HEK293 (cell line): ENCODE data around the gene URAD.

Source experiments
- ZNF140 ChIP-seq: fragments of 450-650 bp; formaldehyde crosslinking; IDR thresholded peaks from 2 replicates; pipeline ENCODE4 v1.5.1; 2016; ENCODE audit warnings: missing biosample characterization, missing genetic modification characterization
- ZNF155 ChIP-seq: fragments of 450-650 bp; formaldehyde crosslinking; IDR thresholded peaks from 2 replicates; pipeline ENCODE4 v1.5.1; 2016; ENCODE audit warnings: missing biosample characterization, missing genetic modification characterization
- ZNF24 ChIP-seq: fragments of 450-650 bp; formaldehyde crosslinking; IDR thresholded peaks from 2 replicates; pipeline ENCODE4 v1.5.1; 2016; ENCODE audit warnings: missing biosample characterization, missing genetic modification characterization
- ZNF350 ChIP-seq: fragments of 450-650 bp; formaldehyde crosslinking; IDR thresholded peaks from 2 replicates; pipeline ENCODE4 v1.5.0; 2017; ENCODE audit warnings: missing biosample characterization, mild to moderate bottlenecking, missing genetic modification characterization
- ZNF362 ChIP-seq: fragments of 450-650 bp; formaldehyde crosslinking; IDR thresholded peaks from 2 replicates; pipeline ENCODE4 v1.5.1; 2016; ENCODE audit warnings: missing biosample characterization, missing genetic modification characterization
- ZNF394 ChIP-seq: fragments of 450-650 bp; formaldehyde crosslinking; IDR thresholded peaks from 2 replicates; pipeline ENCODE4 v1.5.1; 2016; ENCODE audit warnings: missing biosample characterization, missing genetic modification characterization, mild to moderate bottlenecking, moderate library complexity, borderline replicate concordance
- ZNF596 ChIP-seq: fragments of 450-650 bp; IDR thresholded peaks from 2 replicates; pipeline ENCODE4 v1.5.0; 2018; ENCODE audit warnings: missing biosample characterization, mild to moderate bottlenecking, missing genetic modification characterization, moderate library complexity
- ZNF707 ChIP-seq: fragments of 450-650 bp; formaldehyde crosslinking; IDR thresholded peaks from 2 replicates; pipeline ENCODE4 v1.5.1; 2016; ENCODE audit warnings: missing biosample characterization, missing genetic modification characterization
- TF ChIP-seq, protein P1 (sequence below): fragments of 450-650 bp; formaldehyde crosslinking; IDR thresholded peaks from 2 replicates; pipeline ENCODE4 v1.5.1; 2016; ENCODE audit warnings: missing biosample characterization, missing genetic modification characterization
- TF ChIP-seq, protein P2 (sequence below): fragments of 450-650 bp; formaldehyde crosslinking; IDR thresholded peaks from 2 replicates; pipeline ENCODE4 v1.5.1; 2016; ENCODE audit warnings: missing biosample characterization, missing genetic modification characterization
- TF ChIP-seq, protein P3 (sequence below): fragments of 450-650 bp; IDR thresholded peaks from 2 replicates; pipeline ENCODE4 v1.5.1; 2018; ENCODE audit warnings: missing biosample characterization, mild to moderate bottlenecking, missing genetic modification characterization
- TF ChIP-seq, protein P4 (sequence below): fragments of 450-650 bp; formaldehyde crosslinking; IDR thresholded peaks from 2 replicates; pipeline ENCODE4 v1.5.1; 2016; ENCODE audit warnings: missing biosample characterization, missing genetic modification characterization

DNA sequence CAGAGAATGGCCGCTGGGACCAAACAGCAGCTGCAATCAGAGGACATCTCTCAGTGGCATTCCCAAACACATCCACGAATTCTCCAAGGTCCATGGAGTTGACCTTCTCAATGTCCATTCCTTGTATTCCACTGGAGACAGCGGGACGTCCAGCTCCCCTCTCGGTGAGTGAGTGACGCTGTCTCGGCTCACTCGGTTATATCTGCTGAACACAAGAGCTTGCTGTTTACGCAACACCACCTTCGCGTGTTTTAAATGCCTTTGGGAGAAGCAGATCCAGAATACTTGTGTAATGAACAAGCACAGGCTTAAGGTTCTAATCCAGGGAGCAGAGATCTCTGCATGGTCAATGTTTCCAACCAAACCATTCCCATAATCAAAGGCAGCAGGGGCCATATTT, at the start of gene URAD:
- TF ChIP-seq ZNF350 (no peak), ZNF24 (tag by site-specific recombination) (no peak), ZNF140 (tag by site-specific recombination) (no peak), ZNF596 (tag by site-specific recombination) (no peak), ZNF707 (no peak), ZNF362 (tag by site-specific recombination) (no peak), ZNF394 (tag by site-specific recombination) (no peak), ZNF155 (tag by site-specific recombination) (no peak)
- TF ChIP-seq, protein P1, sequence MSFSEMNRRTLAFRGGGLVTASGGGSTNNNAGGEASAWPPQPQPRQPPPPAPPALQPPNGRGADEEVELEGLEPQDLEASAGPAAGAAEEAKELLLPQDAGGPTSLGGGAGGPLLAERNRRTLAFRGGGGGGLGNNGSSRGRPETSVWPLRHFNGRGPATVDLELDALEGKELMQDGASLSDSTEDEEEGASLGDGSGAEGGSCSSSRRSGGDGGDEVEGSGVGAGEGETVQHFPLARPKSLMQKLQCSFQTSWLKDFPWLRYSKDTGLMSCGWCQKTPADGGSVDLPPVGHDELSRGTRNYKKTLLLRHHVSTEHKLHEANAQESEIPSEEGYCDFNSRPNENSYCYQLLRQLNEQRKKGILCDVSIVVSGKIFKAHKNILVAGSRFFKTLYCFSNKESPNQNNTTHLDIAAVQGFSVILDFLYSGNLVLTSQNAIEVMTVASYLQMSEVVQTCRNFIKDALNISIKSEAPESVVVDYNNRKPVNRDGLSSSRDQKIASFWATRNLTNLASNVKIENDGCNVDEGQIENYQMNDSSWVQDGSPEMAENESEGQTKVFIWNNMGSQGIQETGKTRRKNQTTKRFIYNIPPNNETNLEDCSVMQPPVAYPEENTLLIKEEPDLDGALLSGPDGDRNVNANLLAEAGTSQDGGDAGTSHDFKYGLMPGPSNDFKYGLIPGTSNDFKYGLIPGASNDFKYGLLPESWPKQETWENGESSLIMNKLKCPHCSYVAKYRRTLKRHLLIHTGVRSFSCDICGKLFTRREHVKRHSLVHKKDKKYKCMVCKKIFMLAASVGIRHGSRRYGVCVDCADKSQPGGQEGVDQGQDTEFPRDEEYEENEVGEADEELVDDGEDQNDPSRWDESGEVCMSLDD, result no peak
- TF ChIP-seq, protein P2, sequence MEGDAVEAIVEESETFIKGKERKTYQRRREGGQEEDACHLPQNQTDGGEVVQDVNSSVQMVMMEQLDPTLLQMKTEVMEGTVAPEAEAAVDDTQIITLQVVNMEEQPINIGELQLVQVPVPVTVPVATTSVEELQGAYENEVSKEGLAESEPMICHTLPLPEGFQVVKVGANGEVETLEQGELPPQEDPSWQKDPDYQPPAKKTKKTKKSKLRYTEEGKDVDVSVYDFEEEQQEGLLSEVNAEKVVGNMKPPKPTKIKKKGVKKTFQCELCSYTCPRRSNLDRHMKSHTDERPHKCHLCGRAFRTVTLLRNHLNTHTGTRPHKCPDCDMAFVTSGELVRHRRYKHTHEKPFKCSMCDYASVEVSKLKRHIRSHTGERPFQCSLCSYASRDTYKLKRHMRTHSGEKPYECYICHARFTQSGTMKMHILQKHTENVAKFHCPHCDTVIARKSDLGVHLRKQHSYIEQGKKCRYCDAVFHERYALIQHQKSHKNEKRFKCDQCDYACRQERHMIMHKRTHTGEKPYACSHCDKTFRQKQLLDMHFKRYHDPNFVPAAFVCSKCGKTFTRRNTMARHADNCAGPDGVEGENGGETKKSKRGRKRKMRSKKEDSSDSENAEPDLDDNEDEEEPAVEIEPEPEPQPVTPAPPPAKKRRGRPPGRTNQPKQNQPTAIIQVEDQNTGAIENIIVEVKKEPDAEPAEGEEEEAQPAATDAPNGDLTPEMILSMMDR (tag by site-specific recombination), result no peak
- TF ChIP-seq, protein P3, sequence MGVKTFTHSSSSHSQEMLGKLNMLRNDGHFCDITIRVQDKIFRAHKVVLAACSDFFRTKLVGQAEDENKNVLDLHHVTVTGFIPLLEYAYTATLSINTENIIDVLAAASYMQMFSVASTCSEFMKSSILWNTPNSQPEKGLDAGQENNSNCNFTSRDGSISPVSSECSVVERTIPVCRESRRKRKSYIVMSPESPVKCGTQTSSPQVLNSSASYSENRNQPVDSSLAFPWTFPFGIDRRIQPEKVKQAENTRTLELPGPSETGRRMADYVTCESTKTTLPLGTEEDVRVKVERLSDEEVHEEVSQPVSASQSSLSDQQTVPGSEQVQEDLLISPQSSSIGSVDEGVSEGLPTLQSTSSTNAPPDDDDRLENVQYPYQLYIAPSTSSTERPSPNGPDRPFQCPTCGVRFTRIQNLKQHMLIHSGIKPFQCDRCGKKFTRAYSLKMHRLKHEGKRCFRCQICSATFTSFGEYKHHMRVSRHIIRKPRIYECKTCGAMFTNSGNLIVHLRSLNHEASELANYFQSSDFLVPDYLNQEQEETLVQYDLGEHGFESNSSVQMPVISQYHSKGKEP (tag by site-specific recombination), result no peak
- TF ChIP-seq, protein P4, sequence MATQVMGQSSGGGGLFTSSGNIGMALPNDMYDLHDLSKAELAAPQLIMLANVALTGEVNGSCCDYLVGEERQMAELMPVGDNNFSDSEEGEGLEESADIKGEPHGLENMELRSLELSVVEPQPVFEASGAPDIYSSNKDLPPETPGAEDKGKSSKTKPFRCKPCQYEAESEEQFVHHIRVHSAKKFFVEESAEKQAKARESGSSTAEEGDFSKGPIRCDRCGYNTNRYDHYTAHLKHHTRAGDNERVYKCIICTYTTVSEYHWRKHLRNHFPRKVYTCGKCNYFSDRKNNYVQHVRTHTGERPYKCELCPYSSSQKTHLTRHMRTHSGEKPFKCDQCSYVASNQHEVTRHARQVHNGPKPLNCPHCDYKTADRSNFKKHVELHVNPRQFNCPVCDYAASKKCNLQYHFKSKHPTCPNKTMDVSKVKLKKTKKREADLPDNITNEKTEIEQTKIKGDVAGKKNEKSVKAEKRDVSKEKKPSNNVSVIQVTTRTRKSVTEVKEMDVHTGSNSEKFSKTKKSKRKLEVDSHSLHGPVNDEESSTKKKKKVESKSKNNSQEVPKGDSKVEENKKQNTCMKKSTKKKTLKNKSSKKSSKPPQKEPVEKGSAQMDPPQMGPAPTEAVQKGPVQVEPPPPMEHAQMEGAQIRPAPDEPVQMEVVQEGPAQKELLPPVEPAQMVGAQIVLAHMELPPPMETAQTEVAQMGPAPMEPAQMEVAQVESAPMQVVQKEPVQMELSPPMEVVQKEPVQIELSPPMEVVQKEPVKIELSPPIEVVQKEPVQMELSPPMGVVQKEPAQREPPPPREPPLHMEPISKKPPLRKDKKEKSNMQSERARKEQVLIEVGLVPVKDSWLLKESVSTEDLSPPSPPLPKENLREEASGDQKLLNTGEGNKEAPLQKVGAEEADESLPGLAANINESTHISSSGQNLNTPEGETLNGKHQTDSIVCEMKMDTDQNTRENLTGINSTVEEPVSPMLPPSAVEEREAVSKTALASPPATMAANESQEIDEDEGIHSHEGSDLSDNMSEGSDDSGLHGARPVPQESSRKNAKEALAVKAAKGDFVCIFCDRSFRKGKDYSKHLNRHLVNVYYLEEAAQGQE (tag by site-specific recombination), result no peak
